GM21447 (cell line): ENCODE results near the gene NBEAL1.
"Not testable (repeated sequence)": the region's sequence is repeated elsewhere in the genome, so short reads cannot be mapped to it uniquely, and the experiment has no call there.

Source experiments
- ATAC-seq: cut with Tn5 transposase; IDR thresholded peaks from one replicate; pipeline ENCODE4 v1.9.1; 2021; ENCODE audit not compliant: unreplicated experiment

NBEAL1 gene

DNA sequence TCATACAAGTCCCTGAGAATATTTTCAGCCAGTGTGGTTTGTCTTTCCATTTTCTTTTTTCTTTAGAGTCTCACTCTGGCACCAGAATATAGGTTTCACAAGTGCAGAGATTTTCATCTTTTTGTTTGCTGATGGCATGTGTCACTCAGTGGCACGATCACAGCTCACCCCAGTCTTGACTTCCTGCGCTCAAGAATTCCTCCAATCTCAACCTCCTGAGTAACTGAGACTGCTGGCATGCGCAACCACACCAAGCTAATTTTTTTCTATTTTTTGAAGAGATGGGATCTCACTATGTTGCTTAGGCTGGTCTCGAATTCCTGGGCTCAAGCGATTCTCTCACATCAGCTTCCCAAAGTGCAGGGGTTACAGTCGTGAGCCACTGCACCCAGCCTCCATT lies 23.9 kb downstream of the NBEAL1 start:
- ATAC-seq = no peak

DNA sequence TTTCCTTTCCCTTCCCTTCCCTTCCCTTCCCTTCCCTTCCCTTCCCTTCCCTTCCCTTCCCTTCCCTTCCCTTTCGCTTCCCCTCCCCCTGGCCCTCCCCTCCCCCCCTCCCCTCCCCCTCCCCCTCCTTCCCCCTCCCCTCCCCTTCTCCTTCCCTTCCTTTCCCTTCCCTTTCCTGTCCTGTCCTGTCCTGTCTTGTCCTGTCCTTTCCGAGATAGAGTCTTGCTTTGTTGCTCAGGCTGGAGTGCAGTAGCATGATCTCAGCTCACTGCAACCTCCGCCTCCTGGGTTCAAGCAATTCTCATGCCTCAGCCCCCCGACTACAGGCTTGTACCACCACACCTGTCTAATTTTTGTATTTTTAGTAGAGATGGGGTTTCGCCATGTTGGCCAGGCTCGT lies 24.5 kb downstream of the NBEAL1 start:
- ATAC-seq = not testable (repeated sequence)

DNA sequence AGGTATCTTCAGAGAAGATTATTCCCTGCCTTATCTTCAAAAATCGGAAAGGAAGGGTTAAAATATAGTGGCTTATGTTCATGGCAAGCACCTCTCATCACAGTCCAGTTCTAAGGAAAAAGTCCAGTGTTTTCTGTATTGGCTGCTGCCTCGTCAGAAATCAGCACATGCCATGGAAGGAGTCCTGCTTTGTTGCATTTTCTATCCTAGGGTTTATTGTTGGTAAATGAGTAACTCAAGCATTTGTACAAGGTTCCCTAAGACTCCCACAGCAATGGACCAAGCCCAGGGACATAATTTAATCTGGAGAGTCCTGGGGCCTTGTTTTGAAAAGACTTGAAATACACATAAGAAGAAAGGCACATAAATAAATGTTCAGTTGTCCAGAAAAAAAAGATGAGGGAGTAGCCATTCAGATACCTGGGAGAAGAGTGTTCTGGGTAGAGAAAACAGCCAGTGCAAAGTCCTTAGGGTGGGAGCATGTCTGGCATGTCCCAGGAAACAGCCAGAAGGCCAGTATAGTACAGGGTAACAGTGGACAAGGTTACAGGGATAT lies 26.4 kb downstream of the NBEAL1 start:
- ATAC-seq = no peak

DNA sequence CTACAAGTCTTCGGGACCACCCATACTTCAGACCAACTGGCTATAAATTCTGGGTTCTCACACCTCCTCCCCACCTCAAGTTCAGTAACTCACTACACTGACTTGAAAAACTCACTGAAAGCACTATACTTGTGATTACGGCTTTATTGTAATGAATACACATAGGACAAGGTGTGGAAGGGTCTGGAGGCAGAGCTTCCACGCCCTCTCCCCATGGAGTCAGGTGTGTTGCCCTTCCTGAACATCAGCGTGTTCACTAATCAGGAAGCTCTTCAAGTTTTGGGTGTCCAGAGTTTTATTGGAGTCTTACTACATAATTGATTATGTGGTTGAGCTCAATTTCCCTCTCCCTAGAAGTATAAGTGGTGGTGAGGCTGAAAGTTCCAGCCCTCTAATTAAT lies 27.5 kb downstream of the NBEAL1 start:
- no peak for ATAC-seq

DNA sequence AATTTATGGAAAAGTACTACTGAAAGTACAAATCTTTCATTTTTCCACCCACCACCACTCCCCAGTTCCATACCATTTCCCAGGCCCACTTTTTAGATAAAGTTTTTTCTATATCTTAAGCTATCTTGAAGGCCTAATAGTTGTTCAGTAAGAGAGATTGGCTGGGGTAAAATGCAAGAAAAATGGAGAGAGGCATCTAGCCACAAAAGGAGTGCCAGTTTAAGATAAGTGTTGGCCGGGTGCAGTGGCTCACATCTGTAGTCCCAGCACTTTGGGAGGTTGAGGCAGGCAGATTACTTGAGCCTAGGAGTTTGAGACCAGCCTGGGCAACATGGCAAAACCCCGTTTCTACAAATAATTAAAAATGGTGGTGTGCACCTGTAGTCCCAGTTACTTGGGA lies 28.6 kb downstream of the NBEAL1 start:
- ATAC-seq = no peak

DNA sequence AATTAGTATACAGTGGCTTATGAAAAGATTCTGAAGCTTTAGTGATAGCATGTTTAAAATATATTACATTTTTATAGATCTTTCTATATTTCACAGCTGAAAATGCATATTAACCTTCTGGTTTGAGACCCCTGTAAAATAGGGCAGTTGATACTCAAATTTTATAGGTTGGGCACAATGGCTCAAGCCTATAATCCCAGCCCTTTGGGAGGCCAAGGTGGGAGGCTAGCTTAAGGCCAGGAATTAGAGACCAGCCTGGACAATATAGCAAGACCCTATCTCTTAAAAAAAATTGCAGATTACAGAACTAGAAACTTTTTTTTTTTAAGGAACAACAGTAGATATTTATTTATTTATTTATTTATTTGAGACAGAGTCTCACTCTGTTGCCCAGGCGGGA lies 31.2 kb downstream of the NBEAL1 start:
- no peak for ATAC-seq

DNA sequence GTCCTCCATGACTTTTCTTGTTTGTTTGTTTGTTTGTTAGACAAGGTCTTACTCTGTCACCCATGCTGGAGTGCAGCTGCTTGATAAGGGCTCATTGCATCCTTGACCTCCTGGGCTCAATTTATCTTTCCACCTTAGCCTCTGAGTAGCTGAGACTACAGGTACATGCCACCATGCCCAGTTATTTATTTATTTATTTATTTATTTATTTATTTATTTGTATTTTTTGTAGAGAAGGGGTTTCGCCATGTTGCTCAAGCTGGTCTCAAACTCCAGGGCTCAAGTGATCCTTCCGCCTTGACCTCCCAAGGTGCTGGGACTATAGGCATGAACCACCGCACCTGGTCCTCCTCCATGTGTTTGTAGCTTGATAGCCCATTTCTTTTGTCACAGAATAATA lies 37.9 kb downstream of the NBEAL1 start:
- no peak for ATAC-seq

DNA sequence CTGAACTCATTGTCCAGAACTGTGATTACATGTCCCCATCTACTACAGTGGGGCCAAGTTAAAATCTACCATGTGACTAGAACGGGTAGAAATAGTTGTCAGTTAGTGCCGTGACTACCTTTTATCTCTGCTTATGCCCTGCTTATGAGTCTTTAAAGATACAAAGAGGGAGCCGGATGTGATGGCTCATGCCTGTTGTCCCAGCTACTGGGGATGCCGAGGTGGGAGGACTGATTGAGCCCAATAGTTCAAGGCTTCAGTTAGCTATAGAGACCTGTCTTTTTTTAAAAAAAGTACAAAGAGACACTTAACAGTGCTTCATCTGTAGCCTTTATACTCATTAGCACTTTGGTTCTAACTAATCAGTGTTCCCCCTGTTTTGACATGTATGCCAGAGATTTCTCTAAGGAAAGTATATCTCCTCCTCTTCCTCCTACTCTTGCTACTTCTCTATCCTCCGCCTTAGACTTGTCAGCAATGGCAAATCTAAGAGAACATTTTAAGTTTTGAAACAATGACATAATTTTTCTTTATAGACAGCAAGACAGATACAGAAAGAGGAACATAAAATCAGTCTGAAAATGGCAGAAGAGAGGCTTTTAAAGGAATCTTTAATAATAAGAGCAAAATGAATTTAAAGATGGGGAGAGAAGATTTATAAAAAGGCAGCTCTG lies 45.0 kb downstream of the NBEAL1 start:
- no peak for ATAC-seq

DNA sequence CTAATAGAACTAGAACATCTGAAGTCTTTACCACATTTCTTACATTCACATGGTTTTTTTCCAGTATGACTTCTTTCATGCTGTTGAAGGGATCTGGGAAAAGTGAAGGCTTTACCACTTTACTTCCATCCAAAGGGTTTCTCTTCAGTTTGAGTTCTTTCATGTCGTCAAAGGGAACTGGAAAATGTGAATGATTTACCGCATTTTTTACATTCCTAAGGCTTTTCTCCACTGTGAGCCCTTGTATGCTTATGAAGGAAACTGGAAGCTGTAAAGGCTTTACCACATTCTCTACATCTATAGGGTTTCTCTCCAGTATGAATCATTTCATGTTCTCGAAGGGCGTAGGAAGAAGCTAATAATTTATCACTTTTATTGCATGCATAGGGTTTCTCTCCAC lies 46.7 kb downstream of the NBEAL1 start:
- no peak for ATAC-seq

DNA sequence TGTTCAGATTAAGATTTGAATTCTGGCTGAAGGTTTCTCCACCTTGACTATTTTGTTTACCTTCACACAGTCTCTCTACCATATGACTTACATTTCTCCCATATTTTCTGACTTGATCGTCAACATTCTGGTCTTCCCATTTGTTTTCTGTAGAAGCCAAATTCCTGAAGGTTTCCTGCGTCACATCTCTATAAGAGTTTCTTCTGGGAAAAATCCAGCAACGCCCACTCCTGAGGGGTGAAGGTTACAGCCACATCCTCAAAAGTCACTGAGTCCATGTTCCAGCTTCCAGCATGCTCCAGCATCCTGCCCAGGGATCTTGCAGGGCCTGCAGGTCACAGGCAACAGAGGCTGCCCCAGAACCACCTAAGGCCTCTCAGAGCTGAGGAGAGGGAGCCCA lies 47.5 kb downstream of the NBEAL1 start:
- no peak for ATAC-seq

DNA sequence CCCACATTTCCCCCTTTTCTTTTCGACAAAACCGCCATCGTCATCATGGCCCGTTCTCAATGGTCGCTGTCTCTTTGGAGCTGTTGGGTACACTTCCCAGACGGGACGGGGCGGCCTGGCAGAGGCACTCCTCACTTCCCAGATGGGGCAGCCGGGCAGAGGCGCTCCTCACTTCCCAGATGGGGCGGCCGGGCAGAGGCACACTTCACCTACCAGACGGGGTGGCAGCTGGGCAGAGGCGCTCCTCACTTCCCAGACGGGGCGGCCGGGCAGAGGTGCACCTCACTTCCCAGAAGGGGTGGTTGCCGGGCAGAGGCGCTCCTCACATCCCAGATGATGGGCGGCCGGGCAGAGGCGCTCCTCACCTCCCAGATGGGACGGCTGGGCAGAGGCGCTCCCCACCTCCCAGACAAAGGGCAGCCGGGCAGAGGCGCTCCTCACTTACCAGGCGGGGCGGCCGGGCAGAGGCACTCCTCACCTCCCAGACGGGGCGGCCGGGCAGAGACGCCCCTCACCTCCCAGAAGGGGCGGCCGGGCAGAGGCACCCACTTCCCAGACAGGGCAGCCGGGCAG lies 51.9 kb downstream of the NBEAL1 start:
- not testable (repeated sequence) for ATAC-seq

DNA sequence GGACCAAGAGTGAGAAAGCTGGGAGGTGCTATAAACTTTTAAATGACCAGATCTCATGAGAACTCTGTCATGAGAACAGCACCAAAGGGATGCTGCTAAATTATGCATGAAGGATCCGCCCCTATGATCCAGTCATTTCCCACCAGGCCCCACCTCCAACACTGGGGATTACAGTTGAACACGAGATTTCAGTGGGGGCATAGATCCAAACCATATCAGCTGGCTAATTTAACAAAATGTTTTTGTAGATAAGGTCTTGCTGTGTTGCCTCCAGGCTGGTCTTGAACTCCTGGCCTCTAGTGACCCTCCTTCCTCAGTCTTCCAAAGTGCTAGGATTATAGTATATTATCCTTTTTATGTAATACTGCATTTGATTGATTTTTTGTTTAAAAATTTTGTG lies 56.0 kb downstream of the NBEAL1 start:
- ATAC-seq = no peak

DNA sequence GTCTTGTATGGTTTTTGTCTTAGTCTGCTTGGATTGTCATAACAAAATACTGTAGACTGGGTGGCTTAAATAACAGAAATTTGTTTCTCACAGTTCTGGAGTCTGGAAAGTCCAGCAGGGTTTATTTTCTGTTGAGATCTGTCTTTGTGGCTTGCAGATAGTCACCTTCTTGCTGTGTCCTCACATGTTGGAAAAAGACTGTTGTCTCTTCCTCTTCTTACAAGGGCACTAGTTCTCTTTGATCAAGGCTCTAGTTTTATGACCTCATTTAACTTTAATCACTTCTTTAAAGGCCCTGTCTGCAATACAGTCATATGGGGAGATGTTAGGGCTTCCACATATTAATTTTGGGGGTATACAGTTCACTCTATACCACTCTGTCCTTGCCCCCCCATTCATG lies 56.5 kb downstream of the NBEAL1 start:
- no peak for ATAC-seq

DNA sequence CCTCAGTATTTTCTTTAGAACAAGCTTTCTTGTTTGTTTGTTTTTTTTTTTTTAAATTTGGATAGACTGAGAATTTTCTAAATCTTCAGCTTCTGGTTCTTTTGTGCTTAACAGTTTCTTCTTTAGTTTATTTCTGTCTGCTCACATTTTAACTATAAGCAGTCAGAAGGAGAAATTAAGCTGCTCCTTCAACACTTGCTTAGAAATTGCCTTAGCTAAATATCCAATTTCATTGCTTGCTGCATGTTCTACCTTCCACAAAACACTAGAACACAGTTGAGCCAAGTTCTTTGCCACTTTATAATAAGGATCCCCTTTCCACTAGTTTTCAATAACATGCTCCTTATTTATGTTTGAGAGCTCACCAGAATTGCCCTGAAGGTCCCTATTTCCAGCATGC lies 57.7 kb downstream of the NBEAL1 start:
- ATAC-seq = no peak

DNA sequence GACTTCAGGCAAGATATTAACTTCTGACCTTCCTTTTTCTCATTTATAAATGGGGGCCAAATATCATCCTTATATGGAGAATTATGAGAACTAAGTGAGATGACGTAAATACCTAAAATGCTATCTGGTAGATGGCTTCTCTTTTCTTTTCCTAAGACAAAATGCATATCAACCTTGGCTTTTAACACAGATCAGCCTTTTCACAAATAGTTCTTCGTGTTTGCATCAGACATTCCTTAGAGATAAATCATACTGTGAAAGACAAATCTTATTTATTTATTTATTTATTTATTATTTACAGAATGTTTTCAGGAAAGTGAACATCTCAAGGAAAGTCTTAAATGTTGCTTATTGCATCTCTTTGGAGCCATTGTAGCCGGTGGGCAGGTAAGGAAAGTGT lies 62.8 kb downstream of the NBEAL1 start:
- ATAC-seq = no peak

DNA sequence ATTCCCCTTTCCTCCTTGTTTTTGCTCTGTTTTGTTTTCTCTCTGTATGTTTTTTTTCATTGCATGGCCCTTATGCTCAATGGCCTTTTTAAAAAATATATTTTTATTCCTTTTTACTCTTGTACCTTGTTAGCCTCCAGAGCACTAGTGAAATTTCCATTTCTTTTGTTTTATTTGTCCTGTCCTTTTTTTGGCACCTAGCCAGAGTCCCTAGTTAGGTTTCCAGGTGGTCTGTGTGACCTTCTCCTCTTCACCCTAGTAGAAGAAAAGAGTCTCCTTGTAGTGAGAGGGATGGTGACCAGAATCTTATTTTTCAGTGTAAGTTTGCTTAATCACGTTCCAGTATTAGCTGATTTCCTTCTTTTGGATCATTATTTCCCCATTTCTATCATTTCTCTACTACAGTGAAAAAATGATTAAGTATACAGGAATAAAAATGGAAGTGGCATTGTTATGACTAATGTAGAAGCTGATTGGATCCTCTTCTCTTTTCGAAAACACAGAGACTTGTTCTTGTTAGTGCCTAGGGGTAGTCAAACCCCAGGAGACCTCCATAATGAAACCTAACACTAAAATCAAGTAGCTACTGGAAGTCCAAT lies 65.9 kb downstream of the NBEAL1 start:
- no peak for ATAC-seq

DNA sequence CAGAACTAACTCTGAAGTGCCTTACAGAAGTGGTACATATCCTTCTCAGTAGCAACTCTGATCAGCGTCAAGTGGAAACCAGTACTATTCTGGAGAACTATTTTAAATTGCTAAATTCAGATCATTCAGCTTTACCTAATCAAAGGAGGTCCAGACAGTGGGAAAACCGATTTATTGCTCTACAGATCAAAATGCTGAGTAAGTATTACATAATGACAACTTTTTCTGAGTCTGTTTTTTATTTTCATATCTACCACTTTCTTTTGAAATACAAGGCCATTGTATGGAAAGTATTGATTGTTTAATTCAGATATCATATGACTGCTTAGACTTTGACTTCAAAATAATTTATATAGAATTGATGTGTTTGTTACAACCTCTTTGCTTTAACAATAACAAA lies 68.7 kb downstream of the NBEAL1 start:
- ATAC-seq = no peak

DNA sequence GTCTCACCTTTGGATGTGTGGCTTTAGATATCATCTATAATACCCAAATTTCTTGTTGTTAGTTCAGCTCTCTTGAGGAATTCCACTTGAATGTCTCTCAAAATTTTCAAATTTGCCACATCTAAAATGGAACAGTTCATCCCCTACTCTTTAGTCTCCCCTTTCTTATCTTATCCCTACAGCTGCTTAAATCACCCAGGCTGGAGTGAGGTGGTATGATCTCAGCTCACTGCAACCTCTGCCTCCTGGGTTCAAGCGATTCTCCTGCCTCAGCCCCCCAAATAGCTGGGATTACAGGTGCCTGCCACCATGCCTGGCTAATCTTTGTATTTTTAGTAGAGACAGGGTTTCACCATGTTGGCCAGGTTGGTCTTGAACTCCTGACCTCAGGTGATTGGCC lies 71.7 kb downstream of the NBEAL1 start:
- ATAC-seq = not testable (repeated sequence)

DNA sequence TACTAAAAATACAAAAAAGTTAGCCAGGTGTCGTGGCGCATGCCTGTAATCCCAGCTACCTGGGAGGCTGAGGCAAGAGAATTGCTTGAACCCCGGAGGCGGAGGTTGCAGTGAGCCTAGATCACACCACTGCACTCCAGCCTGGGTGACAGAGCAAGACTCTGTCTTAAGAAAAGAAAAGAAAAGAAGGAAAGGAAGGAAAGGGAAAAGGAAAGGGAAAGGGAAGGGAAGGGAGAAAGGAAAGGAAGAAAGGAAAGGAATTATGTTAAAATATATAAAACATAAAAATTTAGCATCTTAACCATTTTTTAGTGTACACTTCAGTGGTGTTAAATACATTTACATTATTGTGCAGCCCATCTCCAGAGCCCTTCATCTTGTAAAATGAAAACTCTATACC lies 76.0 kb downstream of the NBEAL1 start:
- not testable (repeated sequence) for ATAC-seq

DNA sequence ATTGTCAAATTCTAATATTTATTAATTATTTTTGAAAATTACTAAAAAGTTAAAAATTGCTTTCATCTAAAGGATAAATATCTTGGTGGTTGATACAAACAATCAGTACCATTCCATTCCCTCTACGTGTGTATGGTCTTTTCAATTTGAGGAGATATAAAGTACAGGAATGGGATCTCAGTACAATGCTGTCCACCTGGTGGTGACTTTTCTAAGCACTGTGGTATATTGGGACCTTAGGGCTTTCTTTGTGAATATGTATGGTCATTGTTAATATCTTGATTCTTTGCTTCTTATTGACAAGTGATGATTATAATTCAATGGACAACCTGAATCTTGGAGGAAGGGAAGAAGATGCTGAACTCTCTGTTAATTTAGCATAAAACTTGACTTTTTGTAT lies 83.1 kb downstream of the NBEAL1 start:
- ATAC-seq = no peak

DNA sequence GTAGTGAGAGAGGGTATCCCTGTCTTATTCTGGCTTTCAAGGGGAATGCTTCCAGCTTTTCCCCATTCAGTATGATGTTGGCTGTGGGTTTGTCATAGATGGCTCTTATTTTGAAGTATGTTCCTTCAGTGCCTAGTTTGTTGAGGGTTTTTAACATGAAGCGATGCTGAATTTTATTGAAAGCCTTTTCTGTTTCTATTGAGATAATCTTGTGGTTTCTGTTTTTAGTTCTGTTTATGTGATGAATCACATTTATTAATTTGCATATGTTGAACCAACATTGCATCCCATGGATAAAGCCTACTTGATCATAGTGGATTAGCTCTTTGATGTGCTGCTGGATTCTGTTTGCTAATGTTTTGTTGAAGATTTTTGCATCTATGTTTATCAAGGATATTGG lies 87.7 kb downstream of the NBEAL1 start:
- not testable (repeated sequence) for ATAC-seq

DNA sequence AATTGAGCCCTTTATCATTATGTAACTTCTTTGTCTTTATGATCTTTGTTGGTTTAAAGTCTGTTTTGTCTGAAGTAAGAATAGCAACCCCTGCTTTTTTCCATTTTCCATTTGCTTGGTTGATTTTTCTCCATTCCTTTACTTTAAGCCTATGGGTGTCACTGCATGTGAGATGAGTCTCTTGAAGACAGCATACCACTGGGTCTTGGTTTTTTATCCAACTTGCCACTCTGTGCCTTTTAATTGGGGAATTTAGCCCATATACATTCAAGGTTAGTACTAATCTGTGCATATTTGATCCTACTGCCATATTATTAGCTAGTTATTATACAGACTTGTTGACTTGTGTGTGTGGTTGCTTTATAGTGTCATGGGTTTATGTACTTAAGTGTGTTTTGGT lies 89.6 kb downstream of the NBEAL1 start:
- no peak for ATAC-seq
